Thoracic aorta (tissue), 2 donors: Measurements from ENCODE around the gene MAD1L1. TPM values are rescaled to one million over a fixed set of nuclear protein-coding genes. Genes with fewer than 3 reads are reported as not detected.

Source experiments
- ATAC-seq: fragments of 150-250 bp; one replicate; pipeline ENCODE4 v1.8.0; 2017; ENCODE audit warnings: low read depth; ENCODE audit not compliant: insufficient number of reproducible peaks, low FRiP score
- DNase-seq: peaks from one replicate; pipeline ENCODE4 v3.0.0-alpha.2; 2020; ENCODE audit warnings: low spot score
- H3K27ac ChIP-seq, 2 donors: fragments of 200-600 bp; sonication (generic); 1 replicate in 1 of 2; 2 replicates in 1 of 2; pipeline ENCODE4 v1.5.1; 2016; ENCODE audit warnings: mild to moderate bottlenecking in 2 of 2, moderate library complexity in 2 of 2
- H3K27me3 ChIP-seq: fragments of 200-600 bp; sonication (generic); replicated peaks from 2 replicates; pipeline ENCODE4 v1.6.0; 2016; ENCODE audit warnings: mild to moderate bottlenecking; ENCODE audit not compliant: insufficient read depth
- H3K36me3 ChIP-seq: fragments of 200-600 bp; sonication (generic); one replicate; pipeline ENCODE4 v1.5.1; 2016
- H3K4me1 ChIP-seq, 2 donors: fragments of 200-600 bp; sonication (generic); 1 replicate in 1 of 2; 2 replicates in 1 of 2; pipeline versions ENCODE4 v1.5.1 to v1.6.0; 2016; ENCODE audit warnings: low read depth in 2 of 2, mild to moderate bottlenecking in 1 of 2; ENCODE audit not compliant: control insufficient read depth in 1 of 2
- H3K4me3 ChIP-seq: fragments of 200-600 bp; sonication (generic); 2 replicates; pipeline ENCODE4 v1.5.1; 2016; ENCODE audit warnings: mild to moderate bottlenecking
- H3K9me3 ChIP-seq: fragments of 200-600 bp; sonication (generic); 2 replicates; pipeline ENCODE4 v1.5.1; 2016
- CTCF ChIP-seq: fragments of 200-600 bp; sonication (generic); IDR thresholded peaks from one replicate; pipeline ENCODE4 v1.5.1; 2019; ENCODE audit warnings: antibody characterized with exemption
- total RNA-seq, 2 donors: library from RNA; depleted of rRNA; stranded (reverse); fragments of >200 nt; gene quantifications; one replicate each; pipeline versions ENCODE4 v1.1.0 to v1.2.3, GENCODE V29; 2016

MAD1L1 gene
- total RNA-seq, 2 donors from 2014 or later, result 27.4 to 41.3 TPM

- no peak for DNase-seq
- no peak for TF ChIP-seq CTCF
- Histone ChIP-seq H3K4me3 (no peak overlapping the region), H3K36me3 (no peaks in the 10 kb centered on the region), H3K4me1 (no peaks in the 10 kb centered on the region), H3K27me3 (no peaks in the 10 kb centered on the region), H3K9me3 (no peaks in the 10 kb centered on the region), H3K27ac (no peak overlapping the region)
- ATAC-seq, result no peak
These were observed 104.0 kb downstream of the MAD1L1 start for GRCh38 chr7:2128601-2129322.

- no peak for TF ChIP-seq CTCF
- no peak for DNase-seq
- no peaks in the 10 kb centered on the region for H3K36me3 ChIP-seq
- no peak overlapping the region for H3K27ac ChIP-seq
- H3K4me3 ChIP-seq, result no peak overlapping the region
- no peaks in the 10 kb centered on the region for H3K9me3 ChIP-seq
- no peak for ATAC-seq
- H3K27me3 ChIP-seq, result no peaks in the 10 kb centered on the region
- H3K4me1 ChIP-seq, result no peaks in the 10 kb centered on the region
These were observed 106.1 kb downstream of the MAD1L1 start for GRCh38 chr7:2126621-2127020.

GRCh38 chr7:2125931-2126330 is 106.8 kb downstream of the MAD1L1 start:
- ATAC-seq (no peak), DNase-seq (no peak)
- Histone ChIP-seq H3K4me3 (no peak overlapping the region), H3K27me3 (no peaks in the 10 kb centered on the region), H3K9me3 (no peaks in the 10 kb centered on the region), H3K4me1 (no peaks in the 10 kb centered on the region), H3K36me3 (no peaks in the 10 kb centered on the region), H3K27ac (no peak overlapping the region)
- no peak for TF ChIP-seq CTCF

- no peak overlapping the region for H3K27ac ChIP-seq
- TF ChIP-seq CTCF, result no peak
- H3K4me1 ChIP-seq, result no peaks in the 10 kb centered on the region
- H3K27me3 ChIP-seq, result no peaks in the 10 kb centered on the region
- DNase-seq (no peak), ATAC-seq (no peak)
- no peak overlapping the region for H3K4me3 ChIP-seq
- no peaks in the 10 kb centered on the region for H3K9me3 ChIP-seq
- no peaks in the 10 kb centered on the region for H3K36me3 ChIP-seq
These were observed 108.0 kb downstream of the MAD1L1 start for GRCh38 chr7:2124604-2125345.

- H3K27me3 ChIP-seq, result no peaks in the 10 kb centered on the region
- no peak for DNase-seq
- no peak overlapping the region for H3K4me3 ChIP-seq
- H3K4me1 ChIP-seq, result no peaks in the 10 kb centered on the region
- no peak for TF ChIP-seq CTCF
- no peak for ATAC-seq
- no peaks in the 10 kb centered on the region for H3K36me3 ChIP-seq
- H3K27ac ChIP-seq, result no peak overlapping the region
- H3K9me3 ChIP-seq, result no peaks in the 10 kb centered on the region
These were observed 108.8 kb downstream of the MAD1L1 start for GRCh38 chr7:2123916-2124315.
